Fibroblast of lung (primary cell): ENCODE measurements around the gene DDX20. TPM values are rescaled to one million over a fixed set of nuclear protein-coding genes. Genes with fewer than 3 reads are reported as not detected.

Experiments
- DNase-seq, 2 donors: peaks; one replicate each; pipeline versions ENCODE4 v3.0.0 to v3.0.0-alpha.2; 2010; ENCODE audit warnings: low read depth in 2 of 2
- H2AFZ ChIP-seq: 2 replicates; pipeline ENCODE4 v1.5.1; 2012; ENCODE audit warnings: low read length, control low read depth, inconsistent platforms
- H3K27ac ChIP-seq: 2 replicates; pipeline ENCODE4 v1.5.1; 2011; ENCODE audit warnings: low read length, control low read depth; ENCODE audit not compliant: insufficient read depth
- H3K27me3 ChIP-seq: 2 replicates; pipeline ENCODE4 v1.5.1; 2011; ENCODE audit warnings: mild to moderate bottlenecking, low read length; ENCODE audit not compliant: control insufficient read depth, insufficient read depth
- H3K36me3 ChIP-seq: 2 replicates; pipeline ENCODE4 v1.5.1; 2011; ENCODE audit warnings: low read length; ENCODE audit not compliant: control insufficient read depth, insufficient read depth
- H3K4me1 ChIP-seq: 2 replicates; pipeline ENCODE4 v1.5.1; 2011; ENCODE audit warnings: low read length; ENCODE audit not compliant: control insufficient read depth, insufficient read depth; ENCODE audit errors: extremely low read depth
- H3K4me2 ChIP-seq: 2 replicates; pipeline ENCODE4 v1.5.1; 2011; ENCODE audit warnings: low read length, control low read depth; ENCODE audit not compliant: insufficient read depth; ENCODE audit errors: extremely low read depth
- H3K4me3 ChIP-seq, 4 experiments: fragments of 200-600 bp in 1 of 4; sonication (generic) in 1 of 4; replicated peaks in 1 of 4; 2 replicates each; pipeline ENCODE4 v1.5.1; 2011 to 2016; ENCODE audit warnings: low read length in 4 of 4, low read depth in 3 of 4, mild to moderate bottlenecking in 3 of 4, control low read depth in 2 of 4, inconsistent platforms in 1 of 4, mixed read lengths in 1 of 4; ENCODE audit not compliant: insufficient read depth in 1 of 4; ENCODE audit errors: control extremely low read depth in 1 of 4
- H3K79me2 ChIP-seq: 2 replicates; pipeline ENCODE4 v1.5.1; 2012; ENCODE audit warnings: mild to moderate bottlenecking, low read length, inconsistent platforms; ENCODE audit not compliant: control insufficient read depth, insufficient read depth
- H3K9ac ChIP-seq: 2 replicates; pipeline ENCODE4 v1.5.1; 2011; ENCODE audit warnings: mild to moderate bottlenecking, low read length, control low read depth; ENCODE audit not compliant: insufficient read depth
- H3K9me3 ChIP-seq: 2 replicates; pipeline ENCODE4 v1.5.1; 2012; ENCODE audit warnings: low read depth, low read length; ENCODE audit not compliant: control insufficient read depth, insufficient read depth
- H4K20me1 ChIP-seq: 2 replicates; pipeline ENCODE4 v1.5.1; 2011; ENCODE audit warnings: low read length; ENCODE audit not compliant: control insufficient read depth, insufficient read depth; ENCODE audit errors: extremely low read depth
- EZH2 ChIP-seq: IDR thresholded peaks from 2 replicates; pipeline ENCODE4 v1.5.1; 2012; ENCODE audit warnings: low read length, control low read depth, mild to moderate bottlenecking; ENCODE audit errors: missing control alignments
- polyA plus RNA-seq, 2 donors: library from polyadenylated mRNA; depleted of rRNA in 1 of 2; stranded (reverse) in 1 of 2; unstranded in 1 of 2; fragments of >200 nt; gene quantifications; 2 replicates each; pipeline ENCODE4 v1.2.1, GENCODE V29; 2011 to 2012; ENCODE audit warnings: missing spikeins in 1 of 2
- total RNA-seq: library from RNA; depleted of rRNA; stranded (reverse); fragments of >200 nt; gene quantifications from 2 replicates; pipeline ENCODE4 v1.2.1, GENCODE V29; 2014
- TF ChIP-seq, protein P1 (sequence below), 2 donors: IDR thresholded peaks in 1 of 2; conservative IDR thresholded peaks in 1 of 2; 1 replicate in 1 of 2; 2 replicates in 1 of 2; pipeline ENCODE4 v1.5.1; 2011 to 2012; ENCODE audit warnings: low read length in 2 of 2, control low read depth in 1 of 2, inconsistent platforms in 1 of 2, low read depth in 1 of 2, mild to moderate bottlenecking in 1 of 2

DDX20 gene
- total and polyA plus RNA-seq, 2 donors (not counting 1 experiment from before 2014, with no cell fraction given) = 8.4 to 22.2 TPM

DNA sequence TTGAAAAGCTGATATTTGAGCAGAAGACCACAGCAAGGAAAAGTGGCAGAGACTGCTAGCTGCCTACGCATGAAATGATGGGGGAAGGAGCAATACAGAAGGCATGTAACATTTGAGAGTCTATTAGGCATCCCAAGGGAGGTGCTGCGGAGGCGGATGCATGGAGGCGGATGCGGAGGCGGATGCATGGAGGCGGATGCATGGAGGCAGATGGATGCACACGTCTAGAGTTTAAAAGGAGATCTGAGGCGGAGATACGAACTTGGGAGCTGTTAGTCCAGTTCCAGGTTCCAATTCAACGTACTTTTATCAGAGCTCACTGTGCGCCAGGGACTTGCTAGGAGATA, 744 bp upstream of the DDX20 start:
- H4K20me1 ChIP-seq = no peaks in the 10 kb centered on the region
- no peaks in the 10 kb centered on the region for H3K36me3 ChIP-seq
- peaks cover 2% of the 10 kb centered on the region for H3K4me1 ChIP-seq
- peak overlapping the region; percentile 98 for H3K27ac ChIP-seq
- peak overlapping the region; percentile 96 for H2AFZ ChIP-seq
- H3K4me2 ChIP-seq = peak overlapping the region; percentile 86
- TF ChIP-seq EZH2 = no peak
- TF ChIP-seq, protein P1, sequence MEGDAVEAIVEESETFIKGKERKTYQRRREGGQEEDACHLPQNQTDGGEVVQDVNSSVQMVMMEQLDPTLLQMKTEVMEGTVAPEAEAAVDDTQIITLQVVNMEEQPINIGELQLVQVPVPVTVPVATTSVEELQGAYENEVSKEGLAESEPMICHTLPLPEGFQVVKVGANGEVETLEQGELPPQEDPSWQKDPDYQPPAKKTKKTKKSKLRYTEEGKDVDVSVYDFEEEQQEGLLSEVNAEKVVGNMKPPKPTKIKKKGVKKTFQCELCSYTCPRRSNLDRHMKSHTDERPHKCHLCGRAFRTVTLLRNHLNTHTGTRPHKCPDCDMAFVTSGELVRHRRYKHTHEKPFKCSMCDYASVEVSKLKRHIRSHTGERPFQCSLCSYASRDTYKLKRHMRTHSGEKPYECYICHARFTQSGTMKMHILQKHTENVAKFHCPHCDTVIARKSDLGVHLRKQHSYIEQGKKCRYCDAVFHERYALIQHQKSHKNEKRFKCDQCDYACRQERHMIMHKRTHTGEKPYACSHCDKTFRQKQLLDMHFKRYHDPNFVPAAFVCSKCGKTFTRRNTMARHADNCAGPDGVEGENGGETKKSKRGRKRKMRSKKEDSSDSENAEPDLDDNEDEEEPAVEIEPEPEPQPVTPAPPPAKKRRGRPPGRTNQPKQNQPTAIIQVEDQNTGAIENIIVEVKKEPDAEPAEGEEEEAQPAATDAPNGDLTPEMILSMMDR (conservative IDR thresholded peaks at IDR 0.05 in 1 of 2, IDR thresholded peaks at IDR 0.05 in 1 of 2; ENCODE audit: low read depth in 1 of 2, low read length in 2 of 2) = no peak
- H3K9me3 ChIP-seq = no peaks in the 10 kb centered on the region
- H3K4me3 ChIP-seq = peak overlapping the region; percentile 71 to 92 (median 90)
- H3K79me2 ChIP-seq = peaks cover 19% of the 10 kb centered on the region
- no peaks in the 10 kb centered on the region for H3K27me3 ChIP-seq
- DNase-seq = peak; percentile 45 to 57
- H3K9ac ChIP-seq = peak overlapping the region; percentile 90

DNA sequence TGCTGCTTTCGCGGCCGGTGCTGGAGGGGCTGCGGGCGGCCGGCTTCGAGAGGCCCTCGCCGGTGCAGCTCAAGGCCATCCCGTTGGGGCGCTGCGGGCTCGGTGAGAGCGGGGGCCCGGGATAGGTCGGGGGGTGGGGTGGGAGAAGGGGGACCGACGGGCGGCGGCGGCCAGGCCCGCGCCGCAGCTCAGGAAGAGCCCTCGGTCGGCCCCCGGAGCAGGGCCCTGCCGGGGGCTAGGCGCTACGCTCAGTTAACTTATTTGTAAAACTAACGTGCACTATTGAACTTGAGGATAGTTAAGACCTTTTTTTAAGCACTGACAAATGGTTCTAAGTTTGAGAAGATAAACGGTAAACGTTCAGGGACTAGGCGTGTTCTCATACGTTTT, 418 bp downstream of the DDX20 start:
- Histone ChIP-seq H3K9ac (peak overlapping the region; percentile 90), H3K79me2 (peaks cover 19% of the 10 kb centered on the region), H3K4me2 (peak overlapping the region; percentile 83), H3K9me3 (no peaks in the 10 kb centered on the region), H2AFZ (peak overlapping the region; percentile 61), H3K4me3 (peak overlapping the region; percentile 71 to 92 (median 90)), H3K36me3 (peaks cover 2% of the 10 kb centered on the region), H4K20me1 (no peaks in the 10 kb centered on the region), H3K4me1 (peaks cover 2% of the 10 kb centered on the region), H3K27me3 (no peaks in the 10 kb centered on the region), H3K27ac (peak overlapping the region; percentile 98)
- no peak for TF ChIP-seq EZH2
- TF ChIP-seq, protein P1 (conservative IDR thresholded peaks at IDR 0.05 in 1 of 2, IDR thresholded peaks at IDR 0.05 in 1 of 2; ENCODE audit: low read depth in 1 of 2, low read length in 2 of 2) = no peak
- no peak for DNase-seq

DNA sequence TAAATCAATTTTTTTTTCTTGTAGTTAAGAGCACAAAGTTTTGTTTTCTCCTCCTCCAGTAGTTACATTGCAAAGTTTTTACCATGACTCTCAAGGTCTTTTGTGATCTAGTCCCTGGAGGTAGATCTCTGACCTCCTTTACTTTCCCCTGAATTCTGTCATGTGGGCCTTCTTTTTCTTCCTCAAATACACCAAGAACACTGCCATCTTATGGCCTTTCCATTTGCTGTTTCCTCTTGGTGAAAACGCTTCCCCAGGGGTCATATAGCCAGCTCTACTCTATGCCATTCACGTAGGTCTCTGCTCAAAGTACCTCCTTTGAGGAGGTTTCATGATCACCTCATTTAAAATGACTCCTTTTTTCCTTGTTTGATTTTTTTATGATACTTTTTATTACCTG, 2.7 kb downstream of the DDX20 start:
- Histone ChIP-seq H3K4me2 (no peak overlapping the region), H3K27ac (no peak overlapping the region), H3K36me3 (peaks cover 5% of the 10 kb centered on the region), H4K20me1 (no peaks in the 10 kb centered on the region), H3K4me3 (no peak overlapping the region), H3K9ac (no peak overlapping the region), H3K27me3 (no peaks in the 10 kb centered on the region), H3K4me1 (peaks cover 9% of the 10 kb centered on the region), H3K9me3 (no peaks in the 10 kb centered on the region), H3K79me2 (peaks cover 19% of the 10 kb centered on the region), H2AFZ (no peak overlapping the region)
- no peak for DNase-seq
- TF ChIP-seq, protein P1 (conservative IDR thresholded peaks at IDR 0.05 in 1 of 2, IDR thresholded peaks at IDR 0.05 in 1 of 2; ENCODE audit: low read depth in 1 of 2, low read length in 2 of 2) = peak in 1 of 2 donors; percentile 14
- TF ChIP-seq EZH2 = no peak
